Thyroid gland (tissue), 4 donors: Measurements from ENCODE around the gene AMOT. TPM values are rescaled to one million over a fixed set of nuclear protein-coding genes. Genes with fewer than 3 reads are reported as not detected.

Source experiments
- DNase-seq, 2 donors: peaks; one replicate each; pipeline ENCODE4 v3.0.0-alpha.2; 2019
- H3K27ac ChIP-seq, 3 donors: fragments of 200-600 bp; sonication (generic); 1 replicate in 2 of 3; 2 replicates in 1 of 3; pipeline ENCODE4 v1.5.1; 2016 to 2019; ENCODE audit warnings: mild to moderate bottlenecking in 1 of 3, moderate library complexity in 1 of 3
- H3K27me3 ChIP-seq: fragments of 200-600 bp; sonication (generic); one replicate; pipeline ENCODE4 v1.5.1; 2019
- H3K36me3 ChIP-seq, 2 donors: fragments of 200-600 bp; sonication (generic); one replicate each; pipeline ENCODE4 v1.5.1; 2016 to 2019
- H3K4me1 ChIP-seq, 2 donors: fragments of 200-600 bp; sonication (generic); one replicate each; pipeline ENCODE4 v1.5.1; 2017 to 2019
- H3K4me3 ChIP-seq, 3 donors: fragments of 200-600 bp; sonication (generic); replicated peaks in 1 of 3; 1 replicate in 2 of 3; 2 replicates in 1 of 3; pipeline ENCODE4 v1.5.1; 2016; ENCODE audit warnings: mild to moderate bottlenecking in 1 of 3
- H3K9me3 ChIP-seq: fragments of 200-600 bp; sonication (generic); one replicate; pipeline ENCODE4 v1.5.1; 2017
- POLR2A ChIP-seq, 2 donors: fragments of 450-650 bp; IDR thresholded peaks; one replicate each; pipeline ENCODE4 v1.6.1; 2017; ENCODE audit warnings: antibody characterized with exemption in 2 of 2, mild to moderate bottlenecking in 2 of 2, moderate library complexity in 1 of 2
- WGBS, 2 donors: methylation state at CpG; one replicate each; pipeline ENCODE4 v1.1.5; 2017; 5-methylcytosine and 5-hydroxymethylcytosine counted together
- intact Hi-C: fragments of 100-400 bp; cut with DNase I; formaldehyde crosslinking; loops from one replicate; pipeline ENCODE4 v1.15.1; 2023
- total RNA-seq, 4 donors: library from RNA; depleted of rRNA; stranded (reverse); fragments of >200 nt; gene quantifications; one replicate each; pipeline ENCODE4 v1.2.3, GENCODE V29; 2016
- TF ChIP-seq, protein P1 (sequence below), 6 experiments: fragments of 200-600 bp in 3 of 6; fragments of 450-650 bp in 3 of 6; sonication (generic) in 3 of 6; IDR thresholded peaks; one replicate each; pipeline ENCODE4 v1.5.1; 2016 to 2019; ENCODE audit warnings: antibody characterized with exemption in 6 of 6, mild to moderate bottlenecking in 2 of 6, inconsistent platforms in 1 of 6, moderate library complexity in 1 of 6

Gene AMOT
- total RNA-seq, 4 donors from 2014 or later, result 8.0 to 20.7 (median 14.1) TPM

DNA sequence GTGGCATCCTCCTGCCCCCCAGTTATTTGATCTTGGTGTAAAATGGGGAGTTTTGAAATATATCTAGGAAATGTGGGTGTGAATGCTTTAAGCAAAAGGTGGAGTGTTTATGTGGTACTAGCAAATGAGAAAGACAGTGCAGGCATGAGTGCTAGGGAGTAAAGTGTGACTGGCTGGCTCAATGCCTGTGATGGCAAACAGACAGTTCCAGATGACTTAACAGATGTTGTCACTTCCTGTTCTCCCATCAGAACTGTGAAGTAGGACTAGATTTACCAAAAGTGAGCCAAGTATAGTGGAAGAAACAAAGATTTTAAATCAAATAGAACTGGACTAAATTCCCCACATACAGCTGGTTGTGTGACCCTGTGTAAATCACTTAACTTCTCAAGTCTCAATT lies 8.4 kb upstream of the AMOT start:
- Histone ChIP-seq H3K27me3 (no peaks in the 10 kb centered on the region), H3K27ac (no peak overlapping the region), H3K9me3 (no peaks in the 10 kb centered on the region), H3K36me3 (no peaks in the 10 kb centered on the region), H3K4me1 (no peaks in the 10 kb centered on the region), H3K4me3 (no peak overlapping the region)
- peak; percentile 12 to 31 for DNase-seq
- intact Hi-C loops, result no loop called here
- no peak for TF ChIP-seq POLR2A (IDR thresholded peaks at IDR 0.05)
- TF ChIP-seq, protein P1, sequence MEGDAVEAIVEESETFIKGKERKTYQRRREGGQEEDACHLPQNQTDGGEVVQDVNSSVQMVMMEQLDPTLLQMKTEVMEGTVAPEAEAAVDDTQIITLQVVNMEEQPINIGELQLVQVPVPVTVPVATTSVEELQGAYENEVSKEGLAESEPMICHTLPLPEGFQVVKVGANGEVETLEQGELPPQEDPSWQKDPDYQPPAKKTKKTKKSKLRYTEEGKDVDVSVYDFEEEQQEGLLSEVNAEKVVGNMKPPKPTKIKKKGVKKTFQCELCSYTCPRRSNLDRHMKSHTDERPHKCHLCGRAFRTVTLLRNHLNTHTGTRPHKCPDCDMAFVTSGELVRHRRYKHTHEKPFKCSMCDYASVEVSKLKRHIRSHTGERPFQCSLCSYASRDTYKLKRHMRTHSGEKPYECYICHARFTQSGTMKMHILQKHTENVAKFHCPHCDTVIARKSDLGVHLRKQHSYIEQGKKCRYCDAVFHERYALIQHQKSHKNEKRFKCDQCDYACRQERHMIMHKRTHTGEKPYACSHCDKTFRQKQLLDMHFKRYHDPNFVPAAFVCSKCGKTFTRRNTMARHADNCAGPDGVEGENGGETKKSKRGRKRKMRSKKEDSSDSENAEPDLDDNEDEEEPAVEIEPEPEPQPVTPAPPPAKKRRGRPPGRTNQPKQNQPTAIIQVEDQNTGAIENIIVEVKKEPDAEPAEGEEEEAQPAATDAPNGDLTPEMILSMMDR (IDR thresholded peaks at IDR 0.05), result no peak

DNA sequence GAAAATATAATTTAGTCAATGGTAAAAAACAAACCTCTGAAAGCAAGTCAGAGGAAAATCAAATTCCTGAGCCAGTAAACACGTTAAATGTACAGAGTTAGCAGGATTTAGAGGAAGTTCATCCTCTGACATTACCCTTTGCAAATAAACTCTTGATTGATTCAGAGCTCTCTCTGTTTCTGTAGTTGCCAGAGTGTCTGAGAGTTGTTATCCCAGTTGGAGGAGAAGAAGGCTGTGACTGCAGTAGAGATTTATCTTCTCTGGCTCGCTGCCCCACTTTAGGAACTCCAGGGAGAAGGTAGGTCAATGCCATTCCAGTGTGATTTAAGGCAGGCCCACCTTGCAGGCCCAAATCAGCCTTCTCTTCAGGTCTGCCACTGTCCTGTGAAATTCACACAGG lies 6.2 kb upstream of the AMOT start:
- TF ChIP-seq, protein P1 (IDR thresholded peaks at IDR 0.05), result no peak
- no peak for TF ChIP-seq POLR2A (IDR thresholded peaks at IDR 0.05)
- DNase-seq, result no peak
- Histone ChIP-seq H3K9me3 (no peaks in the 10 kb centered on the region), H3K36me3 (no peaks in the 10 kb centered on the region), H3K4me3 (no peak overlapping the region), H3K4me1 (no peaks in the 10 kb centered on the region), H3K27me3 (no peaks in the 10 kb centered on the region), H3K27ac (no peak overlapping the region)
- intact Hi-C loops, result no loop called here
- 82 to 100% methylated on average over 2 of the region's 2 CpGs for WGBS, 2 donors

DNA sequence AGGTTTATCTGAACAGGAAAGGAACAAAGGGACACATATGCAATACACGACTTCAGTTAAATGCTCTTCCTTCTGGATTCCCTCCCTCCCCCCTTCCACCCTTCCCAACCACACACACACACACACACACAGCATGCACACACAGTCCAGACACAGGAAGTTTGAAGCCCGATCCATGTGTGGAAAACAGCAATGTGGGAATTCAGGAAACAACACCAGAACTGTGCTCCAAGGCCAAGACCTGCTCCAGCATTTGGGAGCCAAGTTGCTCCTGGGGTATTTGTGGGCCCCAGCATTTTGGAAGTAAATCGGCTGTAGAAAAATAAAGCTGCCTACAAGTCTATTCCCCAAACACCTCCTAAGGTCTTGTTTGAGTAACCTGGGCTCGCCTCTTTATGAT lies 5.6 kb upstream of the AMOT start:
- no peaks in the 10 kb centered on the region for H3K4me1 ChIP-seq
- 63 to 65% methylated on average over 4 of the region's 4 CpGs for WGBS, 2 donors
- no peak overlapping the region for H3K4me3 ChIP-seq
- H3K27ac ChIP-seq, result no peak overlapping the region
- no peaks in the 10 kb centered on the region for H3K9me3 ChIP-seq
- intact Hi-C loops, result no loop called here
- DNase-seq, result no peak
- TF ChIP-seq POLR2A (IDR thresholded peaks at IDR 0.05), result no peak
- TF ChIP-seq, protein P1 (IDR thresholded peaks at IDR 0.05), result no peak
- no peaks in the 10 kb centered on the region for H3K27me3 ChIP-seq
- H3K36me3 ChIP-seq, result no peaks in the 10 kb centered on the region

DNA sequence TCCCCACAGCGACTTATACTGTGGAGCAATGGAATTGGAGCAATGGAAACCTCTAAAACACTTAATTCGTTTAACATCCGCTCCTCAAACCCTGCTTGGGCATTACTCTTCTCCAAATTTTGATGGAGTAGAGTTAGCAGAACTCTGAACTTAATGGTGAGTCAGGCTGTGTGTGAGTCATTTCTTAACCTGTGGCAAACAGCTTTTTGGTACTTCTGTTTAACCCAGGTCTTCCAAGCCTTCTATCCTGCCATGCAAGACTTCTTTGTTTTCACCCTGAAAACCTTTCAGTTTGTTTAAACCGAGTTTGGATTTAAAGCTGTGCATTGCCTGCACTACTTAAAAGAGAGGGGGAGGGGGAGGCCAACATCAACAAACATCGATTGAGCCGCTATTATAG lies 3.6 kb upstream of the AMOT start:
- 41 to 60% methylated on average over 6 of the region's 6 CpGs for WGBS, 2 donors

DNA sequence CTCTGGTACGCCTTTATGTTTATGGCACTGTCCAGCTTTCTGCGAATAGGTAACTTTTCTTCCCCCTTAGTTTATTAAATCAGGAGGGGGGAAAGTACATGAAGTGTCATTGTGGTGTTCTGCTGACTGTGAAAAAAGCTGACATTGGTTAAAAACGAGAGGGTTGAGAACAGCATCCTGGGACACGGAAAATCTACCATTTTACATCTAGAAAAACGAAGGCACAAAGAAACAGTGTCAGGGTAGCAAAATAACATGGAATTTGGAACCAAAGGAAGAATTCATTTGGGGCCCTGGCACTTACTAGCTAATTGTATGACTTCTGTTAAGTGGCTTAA lies 1.2 kb upstream of the AMOT start:
- H3K9me3 ChIP-seq, result no peaks in the 10 kb centered on the region
- no peak overlapping the region for H3K4me3 ChIP-seq
- 50 to 61% methylated on average over 5 of the region's 5 CpGs for whole genome bisulfite sequencing, 2 donors
- intact Hi-C loops, result no loop called here
- DNase-seq, result no peak
- H3K4me1 ChIP-seq, result no peaks in the 10 kb centered on the region
- H3K27me3 ChIP-seq, result no peaks in the 10 kb centered on the region
- H3K36me3 ChIP-seq, result no peaks in the 10 kb centered on the region
- H3K27ac ChIP-seq, result no peak overlapping the region
- TF ChIP-seq, protein P1 (IDR thresholded peaks at IDR 0.05), result no peak
- TF ChIP-seq POLR2A (IDR thresholded peaks at IDR 0.05), result no peak

More for the DNA sequence above, 3.6 kb upstream of the AMOT start:
- intact Hi-C loops, result no loop called here
- no peak overlapping the region for H3K4me3 ChIP-seq
- no peak for DNase-seq
- H3K9me3 ChIP-seq, result no peaks in the 10 kb centered on the region
- H3K27ac ChIP-seq, result no peak overlapping the region
- no peaks in the 10 kb centered on the region for H3K27me3 ChIP-seq
- TF ChIP-seq, protein P1 (IDR thresholded peaks at IDR 0.05), result no peak
- no peak for TF ChIP-seq POLR2A (IDR thresholded peaks at IDR 0.05)
- H3K4me1 ChIP-seq, result no peaks in the 10 kb centered on the region
- H3K36me3 ChIP-seq, result no peaks in the 10 kb centered on the region
